ENCODE data around the gene TRAPPC3L. TPM values are rescaled to one million over a fixed set of nuclear protein-coding genes. Genes with fewer than 3 reads are reported as not detected.
A peak's percentile ranks its signal among the peaks of the same experiment; 100 is the strongest.
"Not testable (repeated sequence)": the region's sequence is repeated elsewhere in the genome, so short reads cannot be mapped to it uniquely, and the experiment has no call there.

Gene TRAPPC3L
- total RNA-seq, 1 donor from 2014 or later: not detected

- DNase-seq (ENCODE audit: extremely low read depth, low read depth, low spot score): no peak
Measured at GRCh38 chr6:116515141-116515540, 30.3 kb downstream of the TRAPPC3L start.

- no peak for DNase-seq (ENCODE audit: extremely low read depth, low read depth, low spot score)
Measured at GRCh38 chr6:116514111-116514510, 31.4 kb downstream of the TRAPPC3L start.

GRCh38 chr6:116513224-116513875 lies 32.1 kb downstream of the TRAPPC3L start:
- DNase-seq (ENCODE audit: extremely low read depth, low read depth, low spot score): no peak

- DNase-seq (ENCODE audit: extremely low read depth, low read depth, low spot score): no peak
Measured at GRCh38 chr6:116512734-116513133, 32.8 kb downstream of the TRAPPC3L start.

- DNase-seq (ENCODE audit: extremely low read depth, low read depth, low spot score): no peak
Measured at GRCh38 chr6:116512111-116512559, 33.3 kb downstream of the TRAPPC3L start.

- peak; percentile 87 for DNase-seq (ENCODE audit: extremely low read depth, low read depth, low spot score)
Measured at GRCh38 chr6:116511424-116512110, 33.9 kb downstream of the TRAPPC3L start, which contains the start of gene CALHM5. TSS of gene CALHM5 (plus strand) at chr6:116511639. CDS start at chr6:116511697, 58 bp downstream.

GRCh38 chr6:116508527-116508926 lies 37.0 kb downstream of the TRAPPC3L start:
- DNase-seq (ENCODE audit: extremely low read depth, low read depth, low spot score): no peak

GRCh38 chr6:116507324-116507723 lies 38.2 kb downstream of the TRAPPC3L start:
- no peak for DNase-seq (ENCODE audit: extremely low read depth, low read depth, low spot score)

- DNase-seq (ENCODE audit: extremely low read depth, low read depth, low spot score): no peak
Measured at GRCh38 chr6:116500969-116501433, 44.5 kb downstream of the TRAPPC3L start.

- no peak for DNase-seq (ENCODE audit: extremely low read depth, low read depth, low spot score)
Measured at GRCh38 chr6:116497113-116497676, 48.3 kb downstream of the TRAPPC3L start.

- DNase-seq (ENCODE audit: extremely low read depth, low read depth, low spot score): not testable (repeated sequence)
Measured at GRCh38 chr6:116495161-116495560, 50.3 kb downstream of the TRAPPC3L start.

- DNase-seq (ENCODE audit: extremely low read depth, low read depth, low spot score): no peak
Measured at GRCh38 chr6:116492331-116493067, 53.0 kb downstream of the TRAPPC3L start.

GRCh38 chr6:116491610-116492330 lies 53.7 kb downstream of the TRAPPC3L start:
- no peak for DNase-seq (ENCODE audit: extremely low read depth, low read depth, low spot score)

GRCh38 chr6:116485559-116486184 lies 59.8 kb downstream of the TRAPPC3L start:
- no peak for DNase-seq (ENCODE audit: extremely low read depth, low read depth, low spot score)

GRCh38 chr6:116483616-116484015 lies 61.9 kb downstream of the TRAPPC3L start:
- no peak for DNase-seq (ENCODE audit: extremely low read depth, low read depth, low spot score)

- DNase-seq (ENCODE audit: extremely low read depth, low read depth, low spot score): no peak
Measured at GRCh38 chr6:116482780-116483179, 62.7 kb downstream of the TRAPPC3L start.

GRCh38 chr6:116476002-116476678 lies 69.3 kb downstream of the TRAPPC3L start:
- no peak for DNase-seq (ENCODE audit: extremely low read depth, low read depth, low spot score)

- DNase-seq (ENCODE audit: extremely low read depth, low read depth, low spot score): no peak
Measured at GRCh38 chr6:116475141-116475540, 70.3 kb downstream of the TRAPPC3L start.

GRCh38 chr6:116472706-116473105 lies 72.8 kb downstream of the TRAPPC3L start:
- DNase-seq (ENCODE audit: extremely low read depth, low read depth, low spot score): no peak

All from glomerular endothelial cell (primary cell).